ENCODE results near the gene SHPK. TPM values are rescaled to one million over a fixed set of nuclear protein-coding genes. Genes with fewer than 3 reads are reported as not detected.
A peak's percentile ranks its signal among the peaks of the same experiment; 100 is the strongest.

SHPK gene
- total RNA-seq, 1 donor from 2014 or later, result 14.1 TPM

DNA sequence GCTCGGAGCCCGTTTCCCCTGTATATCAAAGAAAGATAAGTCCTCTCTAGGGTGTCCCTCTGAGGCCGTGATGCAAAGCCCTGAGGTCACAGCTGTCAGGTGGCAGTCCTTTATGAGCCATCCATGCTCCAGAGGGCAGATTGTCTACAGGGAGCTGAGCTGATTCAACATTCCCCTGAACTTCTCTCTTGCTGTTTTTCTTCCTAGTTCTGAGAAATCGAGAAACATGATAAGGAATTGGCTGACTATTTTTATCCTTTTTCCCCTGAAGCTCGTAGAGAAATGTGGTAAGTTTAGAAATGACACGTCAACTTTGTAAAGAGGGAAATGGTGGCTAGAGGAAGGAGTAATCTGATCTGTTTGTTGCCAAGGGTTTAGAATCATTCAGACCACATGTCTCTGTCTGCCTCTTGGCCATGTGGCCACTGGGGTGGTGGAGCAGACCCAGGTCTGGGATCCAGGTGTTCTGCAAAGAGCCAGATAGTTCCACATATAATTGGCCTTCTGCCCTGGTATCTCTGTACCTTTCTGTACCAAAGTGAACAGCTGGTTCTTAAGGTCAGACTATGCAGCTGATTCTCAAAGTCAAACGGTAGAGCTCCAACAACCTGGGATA, 4.0 kb upstream of the SHPK start:
- Mint-ChIP-seq H3K9me3 (ENCODE audit: unreplicated experiment) (no peaks in the 10 kb centered on the region), H3K36me3 (ENCODE audit: low read depth, unreplicated experiment) (peaks cover 10% of the 10 kb centered on the region), H3K27me3 (ENCODE audit: unreplicated experiment) (peaks cover 9% of the 10 kb centered on the region), H3K4me3 (ENCODE audit: unreplicated experiment) (peak overlapping the region; percentile 3), H3K4me1 (ENCODE audit: unreplicated experiment) (peaks cover 12% of the 10 kb centered on the region), H3K27ac (ENCODE audit: unreplicated experiment) (peak overlapping the region; percentile 12)
- TF ChIP-seq, protein P1, sequence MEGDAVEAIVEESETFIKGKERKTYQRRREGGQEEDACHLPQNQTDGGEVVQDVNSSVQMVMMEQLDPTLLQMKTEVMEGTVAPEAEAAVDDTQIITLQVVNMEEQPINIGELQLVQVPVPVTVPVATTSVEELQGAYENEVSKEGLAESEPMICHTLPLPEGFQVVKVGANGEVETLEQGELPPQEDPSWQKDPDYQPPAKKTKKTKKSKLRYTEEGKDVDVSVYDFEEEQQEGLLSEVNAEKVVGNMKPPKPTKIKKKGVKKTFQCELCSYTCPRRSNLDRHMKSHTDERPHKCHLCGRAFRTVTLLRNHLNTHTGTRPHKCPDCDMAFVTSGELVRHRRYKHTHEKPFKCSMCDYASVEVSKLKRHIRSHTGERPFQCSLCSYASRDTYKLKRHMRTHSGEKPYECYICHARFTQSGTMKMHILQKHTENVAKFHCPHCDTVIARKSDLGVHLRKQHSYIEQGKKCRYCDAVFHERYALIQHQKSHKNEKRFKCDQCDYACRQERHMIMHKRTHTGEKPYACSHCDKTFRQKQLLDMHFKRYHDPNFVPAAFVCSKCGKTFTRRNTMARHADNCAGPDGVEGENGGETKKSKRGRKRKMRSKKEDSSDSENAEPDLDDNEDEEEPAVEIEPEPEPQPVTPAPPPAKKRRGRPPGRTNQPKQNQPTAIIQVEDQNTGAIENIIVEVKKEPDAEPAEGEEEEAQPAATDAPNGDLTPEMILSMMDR (IDR thresholded peaks at IDR 0.05; ENCODE audit: unreplicated experiment), result no peak
- no peak for DNase-seq (ENCODE audit: low spot score)

DNA sequence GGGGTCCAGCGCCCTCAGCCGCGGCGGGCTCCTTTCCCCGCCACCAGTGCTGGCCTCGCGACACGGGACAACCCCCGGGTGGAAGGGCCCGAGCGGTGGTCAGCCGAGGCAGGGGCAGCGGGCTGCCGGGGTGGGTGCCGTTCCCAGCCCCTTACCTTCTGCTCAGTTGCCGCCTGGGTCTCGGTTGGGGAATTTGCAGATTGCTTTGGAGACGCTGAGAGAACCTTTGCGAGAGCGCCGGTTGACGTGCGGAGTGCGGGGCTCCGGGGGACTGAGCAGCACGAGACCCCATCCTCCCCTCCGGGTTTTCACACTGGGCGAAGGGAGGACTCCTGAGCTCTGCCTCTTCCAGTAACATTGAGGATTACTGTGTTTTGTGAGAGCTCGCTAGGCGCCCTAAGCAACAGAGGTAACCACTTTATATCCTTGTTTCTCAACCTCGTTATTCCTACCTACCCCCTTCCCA, 891 bp upstream of the SHPK start:
- no peaks in the 10 kb centered on the region for H3K9me3 Mint-ChIP-seq (ENCODE audit: unreplicated experiment)
- no peak overlapping the region for H3K27ac Mint-ChIP-seq (ENCODE audit: unreplicated experiment)
- peaks cover 10% of the 10 kb centered on the region for H3K27me3 Mint-ChIP-seq (ENCODE audit: unreplicated experiment)
- peak; percentile 35 for DNase-seq (ENCODE audit: low spot score)
- peaks cover 14% of the 10 kb centered on the region for H3K4me1 Mint-ChIP-seq (ENCODE audit: unreplicated experiment)
- peak overlapping the region; percentile 93 for H3K4me3 Mint-ChIP-seq (ENCODE audit: unreplicated experiment)
- peaks cover 10% of the 10 kb centered on the region for H3K36me3 Mint-ChIP-seq (ENCODE audit: low read depth, unreplicated experiment)
- TF ChIP-seq, protein P1 (IDR thresholded peaks at IDR 0.05; ENCODE audit: unreplicated experiment), result no peak

DNA sequence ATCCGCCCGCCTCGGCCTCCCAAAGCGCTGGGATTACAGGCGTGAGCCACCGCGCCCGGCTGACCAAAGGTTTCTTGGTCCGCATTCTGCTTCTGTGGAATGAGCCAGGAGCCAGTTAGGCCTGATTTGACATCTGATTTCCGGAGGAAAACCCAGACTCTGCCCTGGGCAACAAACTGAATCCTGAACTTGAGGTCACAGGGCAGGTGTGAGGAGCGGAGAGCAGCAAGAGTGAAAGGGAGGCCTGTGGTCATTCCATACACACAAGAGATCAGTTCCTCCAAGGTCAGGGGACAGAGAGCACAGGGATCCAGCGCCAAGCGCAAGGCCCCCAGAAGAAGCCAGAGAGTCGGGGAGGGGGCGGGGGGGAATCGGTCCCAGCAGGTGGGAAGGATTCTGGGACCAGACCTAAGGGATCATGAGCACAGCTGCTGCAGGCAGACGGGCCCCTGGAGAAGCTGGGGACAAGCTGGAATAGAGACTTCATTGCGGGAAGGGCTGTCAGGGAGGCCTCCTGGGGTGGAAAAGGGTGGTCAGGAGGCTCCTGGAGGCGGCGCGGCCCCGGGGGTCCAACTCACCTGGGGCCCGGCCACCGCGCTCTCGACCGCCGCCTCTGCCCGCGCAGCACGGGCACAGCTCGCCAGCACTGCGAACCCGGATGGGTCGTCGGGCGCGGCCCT, 436 bp downstream of the SHPK start:
- no peak for DNase-seq (ENCODE audit: low spot score)
- Mint-ChIP-seq H3K9me3 (ENCODE audit: unreplicated experiment) (no peaks in the 10 kb centered on the region), H3K4me1 (ENCODE audit: unreplicated experiment) (peaks cover 14% of the 10 kb centered on the region), H3K27ac (ENCODE audit: unreplicated experiment) (peak overlapping the region; percentile 67), H3K4me3 (ENCODE audit: unreplicated experiment) (peak overlapping the region; percentile 95), H3K36me3 (ENCODE audit: low read depth, unreplicated experiment) (peaks cover 10% of the 10 kb centered on the region), H3K27me3 (ENCODE audit: unreplicated experiment) (peaks cover 10% of the 10 kb centered on the region)
- TF ChIP-seq, protein P1 (IDR thresholded peaks at IDR 0.05; ENCODE audit: unreplicated experiment), result no peak

DNA sequence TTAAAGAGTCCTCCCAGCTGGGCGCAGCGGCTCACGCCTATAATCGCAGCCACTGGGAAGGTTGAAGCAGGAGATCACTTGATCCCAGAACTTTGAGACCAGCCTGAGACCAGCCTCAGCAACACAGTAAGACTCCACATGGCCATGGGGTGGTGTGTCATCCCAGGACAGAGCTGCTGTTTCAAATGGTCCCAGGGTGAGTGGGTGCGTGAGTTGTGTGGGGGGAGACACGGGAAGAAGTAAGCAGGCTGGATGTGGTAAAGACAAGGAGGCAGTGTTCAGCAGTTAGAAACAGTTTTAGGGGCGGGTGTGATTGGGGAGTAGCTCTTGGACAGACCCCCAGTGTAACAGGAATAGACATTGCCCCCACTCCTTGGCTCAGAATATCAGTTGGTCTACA, 3.8 kb downstream of the SHPK start:
- Mint-ChIP-seq H3K27me3 (ENCODE audit: unreplicated experiment) (peaks cover 6% of the 10 kb centered on the region), H3K9me3 (ENCODE audit: unreplicated experiment) (no peaks in the 10 kb centered on the region), H3K36me3 (ENCODE audit: low read depth, unreplicated experiment) (peaks cover 16% of the 10 kb centered on the region), H3K4me1 (ENCODE audit: unreplicated experiment) (peaks cover 7% of the 10 kb centered on the region), H3K4me3 (ENCODE audit: unreplicated experiment) (no peak overlapping the region), H3K27ac (ENCODE audit: unreplicated experiment) (peak overlapping the region; percentile 70)
- no peak for DNase-seq (ENCODE audit: low spot score)
- TF ChIP-seq, protein P1 (IDR thresholded peaks at IDR 0.05; ENCODE audit: unreplicated experiment), result no peak

DNA sequence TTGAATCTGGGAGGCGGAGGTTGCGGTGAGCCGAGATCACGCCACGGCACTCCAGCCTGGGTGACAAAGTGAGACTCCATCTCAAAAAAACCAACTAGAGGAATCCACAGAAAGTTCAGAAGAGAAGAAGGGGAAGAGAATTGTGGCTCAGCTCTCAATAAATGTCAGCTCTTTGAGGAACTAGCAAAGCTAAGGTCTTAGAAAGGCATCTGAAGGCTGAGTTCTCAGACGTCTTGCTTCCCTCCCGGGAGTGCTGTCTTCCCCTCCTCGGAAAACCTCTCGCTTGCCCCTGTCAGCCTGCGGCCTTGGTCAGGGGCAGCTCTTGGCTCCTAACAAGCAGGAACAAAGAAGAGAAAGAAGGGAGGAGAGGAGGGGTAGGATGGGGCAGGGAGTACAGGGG, 5.3 kb downstream of the SHPK start:
- no peak for DNase-seq (ENCODE audit: low spot score)
- Mint-ChIP-seq H3K4me1 (ENCODE audit: unreplicated experiment) (peaks cover 8% of the 10 kb centered on the region), H3K9me3 (ENCODE audit: unreplicated experiment) (no peaks in the 10 kb centered on the region), H3K4me3 (ENCODE audit: unreplicated experiment) (no peak overlapping the region), H3K27me3 (ENCODE audit: unreplicated experiment) (peaks cover 5% of the 10 kb centered on the region), H3K27ac (ENCODE audit: unreplicated experiment) (no peak overlapping the region), H3K36me3 (ENCODE audit: low read depth, unreplicated experiment) (peaks cover 21% of the 10 kb centered on the region)
- TF ChIP-seq, protein P1 (IDR thresholded peaks at IDR 0.05; ENCODE audit: unreplicated experiment), result no peak

Data from endothelial cell (in vitro differentiated cells).